Activated B cell treated with CpG ODN at 0.5 μM for 24 hours (primary cell): ENCODE data around the gene LRBA. TPM values are rescaled to one million over a fixed set of nuclear protein-coding genes. Genes with fewer than 3 reads are reported as not detected.

Source experiments
- ATAC-seq: fragments of 200-7000 bp; cut with Tn5 transposase; one replicate; pipeline ENCODE4 v1.10.0; 2021; ENCODE audit warnings: low read depth, mild to moderate bottlenecking, moderate library complexity
- CTCF ChIA-PET: fragments of 350-600 bp; sonication (Branson Sonifier 250); formaldehyde crosslinking; loops from one replicate; lab custom pipeline; 2021; ENCODE audit warnings: antibody characterized with exemption; lab: Charles Lee
- POLR2A ChIA-PET: fragments of 350-600 bp; sonication (Branson Sonifier 250); formaldehyde crosslinking; loops from one replicate; lab custom pipeline; 2021; ENCODE audit warnings: antibody characterized with exemption; lab: Charles Lee
- DNase-seq: peaks from one replicate; pipeline ENCODE4 v3.0.0; 2022
- H3K27ac Mint-ChIP-seq: one replicate; pipeline ENCODE4 v1.8.0; 2020; ENCODE audit warnings: mixed read lengths
- H3K27me3 Mint-ChIP-seq: one replicate; pipeline ENCODE4 v1.8.0; 2021; ENCODE audit warnings: mixed read lengths
- H3K36me3 Mint-ChIP-seq: one replicate; pipeline ENCODE4 v1.8.0; 2021; ENCODE audit warnings: low read depth, mixed read lengths
- H3K4me1 Mint-ChIP-seq: one replicate; pipeline ENCODE4 v1.8.0; 2021; ENCODE audit warnings: mixed read lengths
- H3K4me3 Mint-ChIP-seq: one replicate; pipeline ENCODE4 v1.8.0; 2020; ENCODE audit warnings: mild to moderate bottlenecking, mixed read lengths
- H3K9me3 Mint-ChIP-seq: one replicate; pipeline ENCODE4 v1.8.0; 2020; ENCODE audit warnings: mixed read lengths
- intact Hi-C: fragments of 100-400 bp; cut with micrococcal nuclease; formaldehyde crosslinking; loops from one replicate; pipeline ENCODE4 v1.15.1; 2024
- total RNA-seq: library from RNA; stranded (reverse); gene quantifications from 2 replicates; pipeline ENCODE4 v1.2.3, GENCODE V29; 2022
- TF ChIP-seq, protein P1 (sequence below): fragments of 200-600 bp; IDR thresholded peaks from one replicate; pipeline ENCODE4 v1.8.0; 2022; ENCODE audit warnings: antibody characterized with exemption, mild to moderate bottlenecking

LRBA gene
- total RNA-seq, 1 donor from 2014 or later: 66.5 TPM

DNA sequence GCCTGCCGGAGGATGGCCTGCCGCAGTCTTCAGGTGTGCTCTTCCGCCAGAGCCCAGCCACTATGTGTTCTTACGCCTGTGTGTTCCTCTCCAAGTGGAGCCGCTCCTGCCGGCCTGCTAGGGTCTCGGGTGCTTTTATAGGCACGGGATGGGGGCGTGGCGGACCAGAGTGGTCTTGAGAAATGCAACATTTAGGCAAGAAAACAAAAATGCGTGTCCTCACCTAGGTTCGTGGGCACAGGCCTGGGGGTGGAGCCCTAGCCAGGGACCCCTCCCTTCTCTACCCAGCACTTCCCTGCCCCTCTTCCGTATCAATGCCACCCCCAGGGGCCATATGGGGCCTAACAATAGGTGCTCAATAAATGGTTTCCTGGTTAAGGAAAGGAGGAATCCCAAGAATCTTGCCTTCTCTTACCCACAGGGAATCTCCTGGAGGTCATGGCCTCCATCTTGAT, 34.4 kb upstream of the LRBA start:
- ATAC-seq (no peak), DNase-seq (no peak)
- H3K4me3 Mint-ChIP-seq: no peak overlapping the region
- TF ChIP-seq, protein P1, sequence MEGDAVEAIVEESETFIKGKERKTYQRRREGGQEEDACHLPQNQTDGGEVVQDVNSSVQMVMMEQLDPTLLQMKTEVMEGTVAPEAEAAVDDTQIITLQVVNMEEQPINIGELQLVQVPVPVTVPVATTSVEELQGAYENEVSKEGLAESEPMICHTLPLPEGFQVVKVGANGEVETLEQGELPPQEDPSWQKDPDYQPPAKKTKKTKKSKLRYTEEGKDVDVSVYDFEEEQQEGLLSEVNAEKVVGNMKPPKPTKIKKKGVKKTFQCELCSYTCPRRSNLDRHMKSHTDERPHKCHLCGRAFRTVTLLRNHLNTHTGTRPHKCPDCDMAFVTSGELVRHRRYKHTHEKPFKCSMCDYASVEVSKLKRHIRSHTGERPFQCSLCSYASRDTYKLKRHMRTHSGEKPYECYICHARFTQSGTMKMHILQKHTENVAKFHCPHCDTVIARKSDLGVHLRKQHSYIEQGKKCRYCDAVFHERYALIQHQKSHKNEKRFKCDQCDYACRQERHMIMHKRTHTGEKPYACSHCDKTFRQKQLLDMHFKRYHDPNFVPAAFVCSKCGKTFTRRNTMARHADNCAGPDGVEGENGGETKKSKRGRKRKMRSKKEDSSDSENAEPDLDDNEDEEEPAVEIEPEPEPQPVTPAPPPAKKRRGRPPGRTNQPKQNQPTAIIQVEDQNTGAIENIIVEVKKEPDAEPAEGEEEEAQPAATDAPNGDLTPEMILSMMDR: no peak
- H3K27ac Mint-ChIP-seq: no peak overlapping the region
- no peaks in the 10 kb centered on the region for H3K36me3 Mint-ChIP-seq
- intact Hi-C loops: no loop called here
- POLR2A ChIA-PET: no interaction called here
- CTCF ChIA-PET: no interaction called here
- no peaks in the 10 kb centered on the region for H3K4me1 Mint-ChIP-seq
- H3K27me3 Mint-ChIP-seq: peaks cover 2% of the 10 kb centered on the region
- no peaks in the 10 kb centered on the region for H3K9me3 Mint-ChIP-seq

DNA sequence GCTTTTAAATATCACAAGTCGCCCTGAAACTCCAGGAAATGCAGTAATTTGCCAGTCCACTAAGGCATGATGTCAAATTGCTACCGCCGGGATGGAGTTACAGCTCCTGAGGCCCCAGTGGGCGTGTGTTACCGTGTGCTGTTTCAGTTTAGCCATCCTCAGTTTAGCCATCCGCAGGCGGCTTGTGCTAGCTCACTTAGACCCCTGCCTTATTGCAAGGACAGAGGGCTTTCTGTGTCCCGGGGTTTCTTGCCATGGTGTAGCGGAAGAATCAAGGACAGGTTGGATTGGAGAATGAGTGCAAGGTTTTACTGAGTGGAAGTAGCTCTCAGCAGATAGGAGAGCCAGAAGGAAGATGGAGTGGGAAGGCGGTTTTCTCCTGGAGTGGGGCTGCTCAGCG, 33.8 kb upstream of the LRBA start:
- H3K4me3 Mint-ChIP-seq: no peak overlapping the region
- CTCF ChIA-PET: no interaction called here
- H3K27ac Mint-ChIP-seq: no peak overlapping the region
- ATAC-seq: no peak
- H3K36me3 Mint-ChIP-seq: no peaks in the 10 kb centered on the region
- TF ChIP-seq, protein P1: no peak
- DNase-seq: no peak
- POLR2A ChIA-PET: interaction anchor here (0.6 kb wide), 1 partner anchor 13 kb away, joined by 4 read pairs; no protein-coding TSS in a partner anchor
- H3K4me1 Mint-ChIP-seq: no peaks in the 10 kb centered on the region
- H3K27me3 Mint-ChIP-seq: peaks cover under 1% of the 10 kb centered on the region
- intact Hi-C loops: no loop called here
- no peaks in the 10 kb centered on the region for H3K9me3 Mint-ChIP-seq

DNA sequence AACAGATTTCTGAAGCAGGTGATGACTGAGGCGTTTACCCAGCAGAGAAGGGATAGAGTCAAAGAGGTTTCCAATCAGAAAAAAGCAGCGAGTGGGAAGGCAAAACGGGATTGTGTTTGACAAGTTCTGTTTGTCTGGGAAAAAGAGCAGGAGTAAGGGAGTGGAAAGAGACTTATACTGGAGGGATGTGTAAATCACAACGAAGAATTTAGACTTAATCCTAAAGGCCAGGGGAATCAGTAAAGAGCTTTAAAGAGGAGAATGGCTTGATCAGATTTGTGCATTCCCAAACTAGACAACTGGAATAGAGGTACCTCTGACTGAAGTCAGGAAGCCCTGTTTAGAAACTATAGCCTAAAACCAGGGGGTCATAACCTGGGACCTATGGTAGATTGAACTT, 31.5 kb upstream of the LRBA start:
- H3K9me3 Mint-ChIP-seq: no peaks in the 10 kb centered on the region
- DNase-seq: no peak
- no peak overlapping the region for H3K4me3 Mint-ChIP-seq

DNA sequence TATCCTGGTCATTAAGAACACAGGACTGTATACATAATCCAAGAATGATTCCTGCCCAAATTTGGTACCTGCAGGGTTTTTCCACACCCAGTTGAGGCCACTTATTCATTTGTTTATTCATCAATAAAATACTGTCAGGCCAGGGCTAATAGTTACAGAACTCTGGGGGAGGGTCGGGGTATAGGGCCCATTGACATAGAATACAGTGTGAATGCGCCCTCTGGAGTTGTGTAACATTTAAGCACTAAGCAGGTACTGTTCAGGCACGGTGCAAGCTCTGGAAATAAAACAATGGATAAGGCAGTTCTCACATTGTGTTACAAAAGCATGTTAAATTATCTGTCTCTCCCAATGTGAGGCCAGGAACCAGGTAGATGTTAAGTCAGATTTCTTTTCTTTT, 30.8 kb upstream of the LRBA start:
- DNase-seq (no peak), ATAC-seq (no peak)
- no peaks in the 10 kb centered on the region for H3K36me3 Mint-ChIP-seq
- no peaks in the 10 kb centered on the region for H3K4me1 Mint-ChIP-seq
- H3K4me3 Mint-ChIP-seq: no peak overlapping the region
- H3K27ac Mint-ChIP-seq: no peak overlapping the region
- intact Hi-C loops: no loop called here
- H3K9me3 Mint-ChIP-seq: no peaks in the 10 kb centered on the region
- CTCF ChIA-PET: no interaction called here
- POLR2A ChIA-PET: no interaction called here
- no peaks in the 10 kb centered on the region for H3K27me3 Mint-ChIP-seq
- TF ChIP-seq, protein P1: no peak

More for the DNA sequence above, 31.5 kb upstream of the LRBA start:
- TF ChIP-seq, protein P1: no peak
- Mint-ChIP-seq H3K4me1 (no peaks in the 10 kb centered on the region), H3K27ac (no peak overlapping the region), H3K27me3 (no peaks in the 10 kb centered on the region), H3K36me3 (no peaks in the 10 kb centered on the region)
- intact Hi-C loops: no loop called here
- no peak for ATAC-seq
- CTCF ChIA-PET: no interaction called here
- POLR2A ChIA-PET: interaction anchor here (0.7 kb wide), 1 partner anchor 9 kb away, joined by 3 read pairs; no protein-coding TSS in a partner anchor

DNA sequence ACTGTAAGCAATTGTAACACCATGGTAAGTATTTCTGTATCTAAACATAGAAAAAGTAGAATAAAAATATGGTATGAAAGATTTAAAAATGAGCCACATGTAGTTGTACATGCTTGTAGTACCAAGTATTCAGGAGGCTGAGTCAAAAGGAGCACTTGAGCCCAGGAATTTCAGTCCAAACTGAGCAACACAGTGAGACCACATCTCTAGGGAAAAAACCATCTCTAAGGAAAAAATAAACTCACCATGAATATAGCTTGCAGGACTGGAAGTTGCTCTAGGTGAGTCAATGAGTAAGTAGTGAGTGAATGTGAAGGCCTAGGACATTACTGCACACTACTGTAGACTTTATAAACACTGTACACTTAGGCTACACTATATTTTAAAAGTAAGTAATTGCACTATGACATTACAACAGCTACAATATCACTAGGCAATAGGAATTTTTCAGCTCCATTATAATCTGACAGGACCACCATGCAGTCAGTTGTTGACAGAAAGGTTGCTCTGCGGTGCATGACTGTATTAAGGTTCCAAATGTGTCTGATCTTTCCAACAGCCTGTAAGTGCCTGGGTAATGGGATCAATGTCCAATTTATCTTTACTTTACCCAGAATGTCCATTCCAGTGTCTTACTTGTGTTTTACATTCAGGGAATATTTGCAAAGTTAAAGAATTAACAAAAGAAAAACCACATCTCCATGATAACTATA, 28.9 kb upstream of the LRBA start:
- no peak overlapping the region for H3K27ac Mint-ChIP-seq
- CTCF ChIA-PET: no interaction called here

More for the DNA sequence above, 28.9 kb upstream of the LRBA start:
- no peak for ATAC-seq
- TF ChIP-seq, protein P1: no peak
- Mint-ChIP-seq H3K4me3 (no peak overlapping the region), H3K36me3 (no peaks in the 10 kb centered on the region), H3K27me3 (no peaks in the 10 kb centered on the region), H3K4me1 (no peaks in the 10 kb centered on the region), H3K9me3 (no peaks in the 10 kb centered on the region)
- POLR2A ChIA-PET: no interaction called here
- intact Hi-C loops: no loop called here
- no peak for DNase-seq
